ENCODE data around the gene PPP1CA.

Gene PPP1CA

DNA sequence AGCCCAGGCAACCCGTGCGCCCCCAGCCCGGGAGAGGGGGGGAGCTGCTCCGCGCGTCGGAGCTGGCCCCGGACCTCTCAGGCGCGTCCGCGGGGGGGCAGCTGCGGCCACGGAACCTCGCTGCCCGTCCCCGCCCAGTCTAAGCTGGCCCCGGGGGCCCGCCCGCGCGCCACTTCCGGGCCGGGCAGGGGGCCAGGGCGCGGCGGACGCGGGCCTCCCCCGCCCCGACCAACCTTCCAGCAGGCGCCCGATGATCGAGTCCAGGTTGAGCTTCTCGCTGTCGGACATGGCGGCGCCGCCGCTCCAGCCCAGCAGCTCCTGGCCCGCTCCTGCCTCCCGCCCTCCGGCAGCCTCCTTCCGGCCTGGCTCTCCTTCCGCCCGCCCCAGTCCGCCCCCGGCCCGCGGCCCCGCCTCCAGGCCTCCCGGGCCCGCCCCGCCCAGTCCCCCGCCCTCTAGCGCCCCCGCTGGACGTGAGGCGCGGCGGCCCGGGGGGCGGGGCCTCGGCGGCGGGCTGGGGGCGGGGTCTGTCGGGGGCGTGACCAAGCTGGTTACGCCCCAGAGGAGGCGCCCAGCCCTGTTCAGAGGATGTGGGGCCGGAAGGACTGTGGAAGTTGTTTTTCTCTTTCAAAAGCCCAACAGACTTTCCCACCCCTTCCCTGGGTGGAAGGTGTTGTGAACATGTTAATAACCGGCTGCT is at the start of gene PPP1CA:
Gene PPP1CA (minus strand): TSS at position 364 of the 697 bp plus-strand sequence. CDS start 76 bp downstream, at position 288.
- DNase-seq (ENCODE audit: low spot score), result peak; percentile 94

DNA sequence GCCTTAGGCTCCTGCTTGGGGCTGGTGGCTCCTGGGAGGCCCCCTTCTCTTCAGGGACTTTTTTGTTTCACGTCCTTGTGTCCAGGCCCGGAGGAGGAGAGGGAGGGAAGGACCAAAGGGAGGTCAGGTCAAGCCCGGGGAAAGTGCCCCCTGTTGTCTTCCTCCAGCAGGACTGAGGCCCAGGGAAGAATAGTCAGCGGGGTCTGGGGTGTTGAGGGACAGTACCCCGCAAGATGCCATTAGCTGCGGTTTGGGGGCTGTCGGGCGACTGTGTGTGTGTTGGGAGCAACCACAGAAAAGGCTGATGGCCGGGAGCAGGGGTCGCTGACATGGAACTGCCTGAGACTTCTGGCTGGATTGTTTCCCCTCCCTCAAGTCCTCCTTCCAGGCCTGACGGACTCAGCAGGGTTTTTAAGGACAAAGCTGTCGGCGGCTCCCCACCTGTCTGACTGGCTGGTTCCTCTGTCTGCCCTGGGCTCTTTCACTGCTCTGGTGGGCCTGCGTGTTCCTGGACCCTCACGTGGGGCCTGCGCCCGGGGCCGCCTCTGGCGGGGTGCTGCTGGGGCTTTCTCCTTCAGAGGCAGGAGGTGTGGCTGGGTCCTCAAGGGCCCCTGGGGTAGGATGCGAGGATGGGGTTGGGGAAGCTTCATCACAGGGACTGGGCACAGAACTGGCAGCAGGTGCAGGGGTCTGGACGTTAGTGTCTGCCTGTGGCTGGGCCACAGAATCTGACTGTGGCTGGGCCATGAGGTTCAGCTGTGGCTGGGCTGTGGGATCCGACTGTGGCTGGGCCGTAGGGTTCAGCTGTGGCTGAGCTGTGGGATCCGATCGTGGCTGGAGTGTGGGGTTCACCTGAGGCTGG is 49.4 kb upstream of the PPP1CA start:
- no peak for DNase-seq (ENCODE audit: low spot score)

DNA sequence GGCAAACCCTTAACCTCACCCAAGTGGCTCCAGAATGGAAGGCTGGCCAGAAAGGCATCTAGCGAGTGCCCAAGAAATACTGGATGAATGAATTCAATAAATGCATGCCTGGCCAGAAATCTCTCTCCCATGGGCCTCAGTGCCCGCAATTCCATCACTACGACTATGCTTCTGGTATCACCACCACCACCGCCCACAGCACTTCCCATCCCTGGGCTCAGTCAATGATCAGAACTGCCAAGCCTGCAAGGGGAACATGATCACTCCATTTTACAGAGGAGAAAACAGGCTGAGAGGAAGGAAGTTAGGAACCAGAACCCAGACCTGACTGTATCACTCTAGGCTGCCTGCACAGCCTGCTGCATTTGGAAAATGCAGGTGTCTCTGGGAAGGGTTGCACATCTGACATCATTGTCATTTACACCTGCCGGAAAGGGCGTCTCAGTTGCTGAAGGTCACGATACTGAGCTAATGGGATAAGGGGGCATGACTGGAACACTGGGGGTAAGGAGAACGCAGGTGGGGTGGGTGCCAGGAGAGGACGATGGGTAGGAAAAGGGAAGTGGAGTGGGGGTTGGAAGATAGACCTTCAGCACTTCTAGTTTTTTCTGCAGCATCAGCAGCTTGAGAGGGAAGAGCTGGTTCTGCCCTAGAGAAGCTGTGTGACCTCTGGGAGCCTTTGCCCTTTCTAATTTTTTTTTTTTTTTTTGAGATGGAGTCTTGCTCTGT is 47.6 kb upstream of the PPP1CA start:
- DNase-seq (ENCODE audit: low spot score), result peak; percentile 53

DNA sequence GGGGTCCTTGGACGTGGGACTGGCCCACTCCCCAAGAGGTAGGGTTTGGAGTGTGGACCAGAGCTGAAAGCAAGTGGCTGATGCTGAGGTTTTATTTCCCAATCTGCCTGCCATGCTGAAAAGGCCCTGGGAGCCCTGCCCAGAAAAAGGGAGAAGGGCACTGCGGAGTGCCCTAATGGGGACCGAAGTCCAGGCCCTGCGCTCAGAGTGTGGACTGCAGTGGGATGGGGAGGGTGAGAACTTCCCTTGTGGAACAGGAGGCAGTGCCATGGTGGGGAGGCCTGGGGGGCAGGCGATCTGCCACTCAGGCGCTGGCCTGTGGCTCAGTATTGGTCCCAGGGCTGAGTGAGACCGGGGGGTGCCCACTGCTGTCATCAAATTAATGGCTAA is 46.6 kb upstream of the PPP1CA start:
- no peak for DNase-seq (ENCODE audit: low spot score)

DNA sequence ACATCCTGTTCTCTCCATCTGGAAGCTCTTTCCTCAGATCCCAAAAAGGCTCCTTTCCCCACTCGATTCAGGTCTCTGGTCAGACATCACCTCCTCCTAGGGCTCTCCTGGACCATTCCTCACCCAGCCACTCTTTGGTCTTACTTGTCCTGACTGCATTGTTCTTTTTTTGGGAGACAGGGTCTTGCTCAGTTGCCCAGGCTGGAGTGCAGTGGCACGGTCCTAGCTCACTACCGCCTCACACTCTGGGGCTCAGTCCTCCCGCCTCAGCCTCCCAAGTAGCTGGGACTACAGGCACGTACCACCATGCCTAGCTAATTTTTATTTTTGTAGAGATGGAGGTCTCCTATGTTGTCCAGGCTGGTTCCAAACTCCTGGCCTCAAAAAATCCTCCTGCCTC is 43.9 kb upstream of the PPP1CA start:
- no peak for DNase-seq (ENCODE audit: low spot score)

DNA sequence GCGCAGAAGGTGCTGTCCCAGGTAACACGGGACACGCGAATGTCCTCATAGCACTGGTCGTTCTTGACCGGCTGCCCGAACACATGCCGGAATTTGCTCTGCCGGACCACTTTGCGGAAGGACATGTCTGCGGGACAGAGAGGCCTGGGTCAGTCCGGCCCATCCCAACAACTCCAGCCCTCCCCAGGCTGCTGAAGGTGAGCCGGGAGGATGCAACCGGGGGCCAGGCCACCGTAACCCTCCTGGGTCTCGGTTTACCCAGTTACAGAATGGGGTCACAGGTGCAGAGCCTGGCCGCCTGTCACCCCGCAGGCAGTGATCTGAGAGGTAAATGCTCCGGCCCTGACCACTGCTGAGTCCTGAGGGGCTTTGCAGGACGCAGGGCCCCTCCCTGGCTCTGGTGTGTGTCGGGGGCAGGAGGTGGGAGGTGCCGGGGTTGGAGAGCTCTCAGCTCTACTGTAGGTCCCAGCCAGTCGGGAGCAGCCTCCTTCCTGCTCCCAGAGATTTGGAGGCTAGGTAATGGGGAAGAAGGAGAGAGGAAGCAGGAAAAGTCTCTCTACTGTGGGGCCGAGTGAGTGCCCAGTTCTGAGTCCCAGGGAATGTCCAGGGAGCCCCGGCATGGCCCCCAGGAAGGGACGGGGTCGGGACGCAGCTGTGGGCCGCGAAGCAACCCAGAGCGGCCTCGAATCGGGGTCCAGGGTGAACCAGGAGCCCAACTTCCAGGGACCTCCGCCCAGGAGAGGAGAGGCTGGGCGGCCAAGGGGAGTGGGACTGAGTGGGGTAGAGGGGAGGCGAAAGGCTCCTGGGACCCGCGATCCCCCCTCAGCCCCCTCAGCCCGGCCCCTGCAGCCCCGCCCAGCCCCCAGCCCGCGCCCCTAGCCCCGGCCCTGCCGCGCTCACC is 41.1 kb upstream of the PPP1CA start:
- no peak for DNase-seq (ENCODE audit: low spot score)

DNA sequence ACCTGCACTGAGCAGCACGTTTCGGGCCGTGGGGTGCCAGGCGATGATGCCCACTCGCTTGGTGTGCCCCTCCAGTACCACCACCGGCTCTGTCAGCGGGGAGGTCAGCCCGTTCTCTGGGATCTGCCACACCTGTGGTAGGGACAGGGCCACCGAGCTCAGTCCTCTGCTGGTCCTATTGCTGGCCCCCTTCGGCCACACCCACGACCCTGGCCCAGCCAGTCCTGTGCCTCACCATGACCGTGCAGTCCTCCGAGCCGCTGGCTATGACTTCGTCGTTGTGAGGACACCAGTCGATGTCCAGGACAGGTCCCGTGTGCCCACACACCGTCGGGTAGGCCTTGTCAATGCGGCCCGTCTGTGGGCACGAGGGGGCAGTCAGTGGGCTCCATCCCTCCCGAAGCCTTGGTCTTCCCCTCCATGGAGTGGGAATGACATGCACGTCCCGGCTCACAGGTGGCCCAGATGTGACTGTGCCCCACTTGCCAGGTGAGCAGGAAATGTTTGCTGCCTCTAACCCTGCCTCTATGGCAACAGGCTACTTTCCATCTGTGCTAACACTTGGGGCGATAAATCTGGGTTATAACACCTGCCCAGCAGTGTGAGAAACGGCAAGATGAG is 40.2 kb upstream of the PPP1CA start:
- DNase-seq (ENCODE audit: low spot score), result no peak

DNA sequence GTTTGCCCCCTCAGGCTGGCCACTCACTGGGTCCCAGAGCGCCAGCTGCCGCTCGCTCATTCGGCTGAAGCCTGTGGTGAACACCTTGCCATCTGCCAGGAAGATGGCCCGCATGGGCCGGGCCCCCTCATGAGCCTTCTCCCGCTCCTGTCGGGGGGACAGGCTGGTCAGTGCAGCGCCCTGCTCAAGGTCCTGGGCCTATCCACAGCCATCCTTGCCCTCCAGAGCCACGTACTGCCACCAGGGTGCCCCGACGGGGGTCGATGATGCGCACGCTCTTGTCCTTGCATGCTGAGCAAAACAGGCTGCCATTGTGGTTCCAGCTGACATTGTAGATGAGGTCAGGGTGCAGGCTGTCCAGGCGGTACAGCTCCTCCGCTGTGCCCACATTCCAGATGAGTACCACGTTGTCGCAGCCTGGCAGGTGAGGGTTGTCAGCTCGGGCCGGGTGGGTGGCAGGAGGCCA is 39.5 kb upstream of the PPP1CA start:
- no peak for DNase-seq (ENCODE audit: low spot score)

DNA sequence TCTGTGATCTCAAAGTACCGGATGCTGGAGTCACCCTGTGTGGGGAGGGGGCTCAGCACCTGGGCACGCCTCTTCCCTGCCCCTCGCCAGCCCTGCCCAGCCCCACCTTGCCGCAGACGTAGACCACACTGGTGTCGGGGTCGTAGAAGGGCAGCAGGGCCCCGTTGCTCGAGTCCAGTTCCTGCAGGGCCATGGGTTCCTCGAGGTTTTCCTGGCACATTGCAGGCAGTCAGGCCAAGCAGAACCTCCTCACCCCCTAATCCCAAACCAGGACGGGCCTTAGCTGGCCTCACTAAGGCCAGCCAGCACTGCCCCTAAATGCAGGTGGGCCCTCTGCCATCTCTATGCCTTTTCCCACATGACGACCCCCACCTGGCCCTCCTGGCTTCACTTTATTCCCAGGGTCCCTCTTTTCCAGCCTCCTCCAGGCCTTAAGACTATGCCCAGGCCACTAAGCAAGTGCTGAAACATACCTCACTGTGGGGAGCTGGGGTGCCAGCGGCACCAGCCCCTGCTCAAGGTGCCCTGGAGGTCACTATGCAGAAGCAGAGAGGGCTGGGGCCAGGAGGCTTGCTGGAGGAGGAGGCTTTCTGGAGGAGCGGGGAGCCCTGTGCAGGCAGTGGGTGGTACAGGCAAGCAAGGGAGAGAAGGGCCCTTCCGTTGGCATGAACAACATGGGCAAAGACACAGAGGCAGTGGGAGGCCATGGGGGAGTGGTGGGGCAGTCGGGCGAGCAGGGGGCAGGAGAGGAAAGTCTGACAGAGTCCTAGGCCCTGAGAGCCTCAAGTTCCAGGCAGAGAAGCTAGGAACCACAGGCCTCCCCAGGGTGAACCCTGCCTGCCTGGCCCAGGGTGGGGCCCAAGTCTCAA is 38.8 kb upstream of the PPP1CA start:
- DNase-seq (ENCODE audit: low spot score), result no peak

DNA sequence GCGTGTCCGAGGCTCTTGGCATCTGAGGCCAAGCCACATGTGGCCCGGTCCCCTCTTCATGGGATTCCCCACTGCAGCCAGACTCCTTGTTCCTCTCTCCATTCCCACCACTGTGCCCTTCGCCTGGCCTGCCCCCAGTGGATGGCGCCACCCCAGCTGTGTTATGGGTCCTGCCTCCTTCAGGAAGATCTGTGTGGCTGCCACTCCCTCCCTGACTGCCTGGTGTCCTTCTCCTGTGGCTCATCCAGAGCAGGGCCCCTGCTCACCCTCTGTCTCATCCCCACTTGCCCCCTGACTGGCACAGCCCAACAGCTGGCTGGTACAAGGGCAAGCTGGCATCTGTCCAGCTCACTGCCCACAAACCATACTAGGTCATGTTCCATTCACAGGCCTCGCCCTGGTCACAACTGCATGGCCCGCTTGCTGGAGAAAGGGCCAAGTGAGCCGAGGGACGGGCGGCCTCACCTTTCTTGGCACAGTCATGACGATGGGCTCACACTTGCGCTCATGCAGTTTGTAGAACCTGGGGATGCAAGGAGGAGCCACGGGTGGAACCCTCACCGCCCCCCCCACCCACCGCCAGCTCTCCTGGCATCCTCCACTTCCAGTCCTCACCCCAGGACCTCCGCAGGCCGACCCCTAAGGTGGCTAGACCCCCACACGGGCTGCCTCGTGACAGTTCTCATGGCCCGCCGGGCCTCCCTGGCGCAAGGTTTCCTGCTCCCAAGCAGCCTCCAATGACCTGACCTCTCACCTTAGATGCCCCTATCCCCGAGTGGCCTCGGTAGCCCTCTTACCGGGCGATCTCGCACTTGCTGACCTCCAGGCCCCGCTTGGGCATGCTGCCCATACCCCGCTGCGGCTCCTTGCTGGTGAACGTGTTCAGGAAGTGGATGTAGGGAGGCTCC is 37.9 kb upstream of the PPP1CA start:
- peak; percentile 58 for DNase-seq (ENCODE audit: low spot score)

DNA sequence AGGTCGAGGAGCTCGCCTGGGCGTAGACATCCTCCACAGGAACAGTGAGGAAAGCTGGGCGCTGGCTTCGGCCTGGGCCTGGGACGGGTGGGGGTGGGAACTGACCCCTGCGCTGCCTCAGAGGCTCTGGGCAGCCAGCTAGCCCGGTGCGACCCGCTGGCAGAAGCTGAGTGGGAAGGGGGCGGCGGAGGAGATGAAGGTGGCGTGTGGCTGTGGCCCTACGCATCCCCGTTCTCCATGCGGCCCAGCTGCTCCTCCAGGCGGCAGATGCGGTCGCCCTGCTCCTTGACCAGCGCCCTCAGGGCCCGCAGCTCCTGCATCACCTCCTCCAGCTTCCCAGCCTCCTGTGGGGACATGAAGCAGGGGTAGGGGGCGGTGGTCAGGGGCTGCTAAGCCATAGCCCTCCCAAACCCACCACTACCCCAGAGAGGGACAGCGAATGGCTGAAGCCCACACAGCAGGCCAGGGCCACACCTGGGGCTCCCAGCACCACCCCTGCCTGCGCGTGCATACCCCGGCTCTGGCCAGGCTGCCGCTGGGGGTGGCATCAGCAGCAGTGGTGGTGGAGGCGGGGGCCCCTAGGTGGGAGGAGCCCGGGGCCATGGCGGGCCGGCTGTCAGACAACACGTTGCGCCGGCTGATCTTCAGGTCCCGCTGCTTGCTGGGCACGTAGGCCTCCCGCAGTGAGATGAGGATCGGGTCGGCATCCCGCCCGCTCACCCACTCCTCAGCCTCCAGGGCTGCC is 36.7 kb upstream of the PPP1CA start:
- DNase-seq (ENCODE audit: low spot score), result no peak

DNA sequence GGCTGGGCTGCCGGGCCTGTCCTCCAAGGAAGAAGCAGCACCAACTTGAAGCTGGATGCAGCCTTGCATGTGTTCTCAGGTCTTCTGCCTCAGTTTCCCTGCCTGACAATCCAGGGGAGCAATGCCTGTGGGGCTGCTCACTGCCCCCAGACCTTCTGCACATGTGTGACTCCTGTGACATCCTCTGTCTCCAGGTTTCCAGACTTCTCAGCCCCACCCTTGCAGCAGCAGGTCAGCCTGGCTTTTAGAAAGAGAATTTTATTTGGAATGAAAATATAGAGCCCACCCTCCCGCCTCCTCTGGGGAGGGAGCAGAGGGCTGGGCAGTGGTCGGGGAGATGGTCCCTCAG is 36.1 kb upstream of the PPP1CA start:
- DNase-seq (ENCODE audit: low spot score), result no peak

DNA sequence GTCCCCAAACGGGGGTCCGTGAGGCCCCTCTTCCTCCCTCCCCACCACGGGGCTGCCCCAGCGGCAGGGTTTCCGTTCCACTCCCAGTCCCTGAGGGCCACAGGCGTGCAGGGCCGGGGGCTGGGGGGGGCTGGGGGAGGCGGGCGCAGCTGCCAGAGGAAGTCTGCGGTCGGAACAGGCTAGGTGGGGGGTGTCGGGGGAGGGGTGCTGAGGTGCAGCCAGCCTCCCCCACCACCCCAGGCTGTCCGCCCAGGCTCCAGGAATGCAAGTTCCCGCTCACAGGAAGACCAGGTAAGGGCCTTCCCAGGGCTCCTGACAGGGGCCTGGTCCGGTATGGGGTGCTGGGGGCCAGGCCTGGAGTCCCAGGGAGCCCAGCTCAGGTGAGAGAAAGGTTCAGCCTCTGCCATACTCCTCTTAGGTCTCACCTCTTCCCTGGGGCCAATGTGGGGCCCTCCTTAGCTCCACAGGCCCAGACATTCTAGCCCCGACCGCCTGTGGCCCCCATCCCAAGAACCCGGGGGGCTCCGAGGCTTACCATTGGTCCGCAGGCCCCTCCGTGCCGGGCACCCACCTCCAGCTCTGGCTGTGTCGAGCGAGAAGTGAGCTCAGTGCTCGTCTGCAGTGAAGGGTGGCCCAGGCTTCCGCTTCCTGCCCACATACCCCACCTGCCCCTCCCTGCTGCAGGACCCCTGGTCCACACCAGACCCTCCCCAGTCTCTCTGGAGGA is 35.6 kb upstream of the PPP1CA start, which contains the start of gene PTPRCAP:
Gene PTPRCAP (minus strand): TSS at position 601 of the 727 bp plus-strand sequence. CDS start 63 bp downstream, at position 538.
- DNase-seq (ENCODE audit: low spot score), result no peak

DNA sequence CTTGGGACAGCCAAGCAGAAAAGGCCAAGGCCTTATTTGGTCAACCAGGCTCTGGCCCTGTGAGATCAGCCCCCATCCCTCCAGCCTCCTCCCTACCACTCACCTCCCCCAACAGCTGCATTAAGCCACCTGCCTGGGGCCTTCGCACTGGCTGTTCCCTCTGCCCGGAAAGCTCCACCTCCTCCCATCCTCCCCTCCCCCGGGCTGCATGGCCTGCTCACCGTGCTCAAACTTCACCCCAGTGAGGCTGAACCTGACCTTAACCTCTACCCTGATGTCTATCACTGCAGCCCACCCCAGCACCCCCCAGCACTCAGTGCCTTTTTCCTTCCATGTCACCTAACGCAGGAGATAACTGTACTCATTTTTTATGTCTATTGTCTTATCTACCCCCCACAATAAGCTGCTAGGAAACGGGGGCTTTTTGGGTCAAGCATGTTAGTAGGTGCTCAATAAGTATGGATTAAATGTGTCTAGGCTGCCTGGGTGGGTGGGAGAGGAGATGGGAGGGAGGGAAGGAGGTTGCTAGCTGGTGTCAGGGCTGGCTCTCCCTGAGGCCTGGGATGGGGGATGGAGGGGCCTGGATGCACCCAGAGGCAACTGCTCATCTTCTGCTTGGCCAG is 34.9 kb upstream of the PPP1CA start:
- no peak for DNase-seq (ENCODE audit: low spot score)

DNA sequence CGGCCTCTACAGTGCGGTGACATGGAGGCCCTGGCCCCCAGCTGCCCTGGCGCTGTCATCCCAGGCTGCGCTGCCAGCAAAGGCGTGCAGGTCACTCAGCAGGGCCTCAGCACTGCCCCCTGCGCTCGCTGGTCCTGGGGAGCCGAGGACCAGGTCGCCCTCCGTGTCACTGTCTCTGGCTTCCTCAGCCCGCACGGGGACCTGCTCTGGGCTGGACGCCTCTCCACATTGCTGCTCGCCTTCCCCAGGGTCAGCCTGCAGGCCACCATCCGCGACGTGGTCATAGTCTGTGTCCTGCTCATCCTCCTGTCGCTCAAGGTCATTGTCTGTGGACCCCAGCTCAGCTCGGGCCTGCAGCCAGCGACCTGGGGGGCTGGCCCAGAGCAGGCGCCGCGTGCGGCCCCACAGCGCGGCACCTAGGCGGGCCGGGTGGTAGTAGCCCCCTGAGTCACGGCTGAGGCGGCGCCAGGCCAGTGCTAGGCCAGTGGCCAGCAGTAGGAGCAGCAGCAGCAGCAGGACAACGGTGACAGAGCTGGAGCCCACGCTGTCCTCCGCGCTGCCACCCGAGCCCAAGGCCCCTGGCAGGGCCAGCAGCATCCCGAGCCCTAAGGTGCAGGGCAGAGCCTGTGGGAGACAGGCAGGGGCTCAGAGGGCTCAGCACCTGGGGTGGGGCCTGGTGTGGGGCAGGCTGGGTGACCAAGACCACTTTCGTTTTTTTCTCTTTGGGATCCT is 34.2 kb upstream of the PPP1CA start:
- DNase-seq (ENCODE audit: low spot score), result no peak

DNA sequence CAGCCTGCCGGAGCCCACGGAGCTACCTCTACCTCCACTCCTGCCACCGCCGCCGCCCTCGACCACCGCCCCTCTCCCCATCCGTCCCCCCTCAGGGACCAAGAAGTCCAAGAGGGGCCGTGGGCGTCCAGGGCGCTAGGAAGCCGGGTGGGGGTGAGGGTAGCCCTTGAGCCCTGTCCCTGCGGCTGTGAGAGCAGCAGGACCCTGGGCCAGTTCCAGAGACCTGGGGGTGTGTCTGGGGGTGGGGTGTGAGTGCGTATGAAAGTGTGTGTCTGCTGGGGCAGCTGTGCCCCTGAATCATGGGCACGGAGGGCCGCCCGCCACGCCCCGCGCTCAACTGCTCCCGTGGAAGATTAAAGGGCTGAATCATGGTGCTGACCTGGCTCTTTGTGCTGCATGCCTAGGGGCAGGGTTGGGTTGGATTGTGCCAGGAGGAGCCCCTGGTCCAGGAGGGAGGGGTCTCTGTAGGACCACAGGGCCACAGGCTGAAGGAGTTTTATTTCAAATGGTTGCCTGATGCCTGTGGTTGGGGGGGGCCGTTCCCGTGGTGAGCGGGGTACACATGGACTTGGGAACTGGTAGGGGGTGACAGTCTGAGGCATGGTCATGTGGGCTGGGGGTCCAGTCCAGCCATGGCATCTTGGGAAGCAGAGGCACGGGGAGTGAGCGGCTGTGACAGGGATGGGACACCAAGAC is 33.5 kb upstream of the PPP1CA start:
- DNase-seq (ENCODE audit: low spot score), result no peak

Measured in Ammon's horn (tissue), 1 donor.